Muscle of arm (tissue), 12 donors: ENCODE results near the gene HLF. TPM values are rescaled to one million over a fixed set of nuclear protein-coding genes. Genes with fewer than 3 reads are reported as not detected.

Experiments
- DNase-seq: peaks from one replicate; pipeline ENCODE4 v3.0.0-alpha.2; 2013
- polyA plus RNA-seq, 12 donors: library from polyadenylated mRNA; unstranded; fragments of 120-200 nt; gene quantifications; one replicate each; pipeline ENCODE4 v1.2.1, GENCODE V29; 2013; ENCODE audit not compliant: insufficient read length in 12 of 12

Gene HLF
- polyA plus RNA-seq, 12 donors: 3.4 to 16.3 (median 5.9) TPM; not detected in 1

DNA sequence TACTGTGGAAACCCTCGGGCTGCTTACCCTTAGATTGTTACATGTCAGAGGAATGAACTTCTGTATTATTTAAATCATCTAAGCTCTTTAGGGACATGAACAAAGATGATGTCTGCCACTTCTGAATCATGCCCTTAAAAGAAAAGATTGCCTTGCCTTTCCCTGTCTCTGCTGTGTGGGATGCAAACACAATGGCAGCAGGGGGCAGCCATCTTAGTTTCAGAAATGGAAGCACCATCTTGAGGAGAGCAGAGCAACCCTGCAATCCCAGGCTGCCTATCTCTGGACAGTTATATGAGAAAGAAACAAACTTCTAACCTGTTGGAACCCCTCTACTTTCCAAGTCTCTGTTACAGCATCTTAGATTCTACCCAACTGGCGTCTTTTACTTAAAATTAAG lies 16.7 kb upstream of the HLF start:
- DNase-seq: no peak

DNA sequence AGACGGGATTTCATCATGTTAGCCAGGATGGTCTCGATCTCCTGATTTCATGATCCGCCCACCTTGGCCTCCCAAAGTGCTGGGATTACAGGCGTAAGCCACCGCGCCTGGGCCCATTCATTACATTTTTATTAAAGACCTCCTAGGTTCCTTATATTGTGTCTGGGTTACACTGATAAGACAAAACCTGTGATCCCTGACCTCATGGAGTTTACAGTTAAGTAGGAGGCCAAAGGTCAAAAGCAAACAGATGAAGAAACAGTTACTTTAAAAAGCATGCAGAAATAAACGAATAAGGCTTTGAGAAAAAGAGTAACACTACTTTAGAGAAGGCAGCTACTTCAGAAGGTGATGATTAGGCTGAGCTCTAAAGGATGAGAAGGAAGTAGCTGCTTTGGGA lies 14.9 kb upstream of the HLF start:
- DNase-seq: no peak

DNA sequence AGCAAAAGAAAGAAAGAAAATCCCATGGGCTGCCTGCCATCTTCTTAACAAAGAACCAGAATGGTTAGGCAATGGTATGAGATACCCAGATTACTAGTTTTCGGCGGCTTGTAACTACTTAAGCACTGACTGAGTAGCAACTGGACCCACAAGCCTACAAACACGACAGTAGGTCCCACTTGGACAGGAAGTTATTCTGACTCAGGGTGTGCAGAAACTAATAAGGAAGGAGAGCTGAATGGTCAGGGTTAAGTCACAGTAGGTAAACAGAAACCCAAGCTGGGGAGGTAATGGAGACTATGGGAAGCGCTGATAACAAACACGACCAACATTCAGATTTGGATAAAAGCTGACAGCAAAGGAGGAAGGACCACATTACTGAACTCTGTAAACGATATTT lies 10.4 kb upstream of the HLF start:
- no peak for DNase-seq

DNA sequence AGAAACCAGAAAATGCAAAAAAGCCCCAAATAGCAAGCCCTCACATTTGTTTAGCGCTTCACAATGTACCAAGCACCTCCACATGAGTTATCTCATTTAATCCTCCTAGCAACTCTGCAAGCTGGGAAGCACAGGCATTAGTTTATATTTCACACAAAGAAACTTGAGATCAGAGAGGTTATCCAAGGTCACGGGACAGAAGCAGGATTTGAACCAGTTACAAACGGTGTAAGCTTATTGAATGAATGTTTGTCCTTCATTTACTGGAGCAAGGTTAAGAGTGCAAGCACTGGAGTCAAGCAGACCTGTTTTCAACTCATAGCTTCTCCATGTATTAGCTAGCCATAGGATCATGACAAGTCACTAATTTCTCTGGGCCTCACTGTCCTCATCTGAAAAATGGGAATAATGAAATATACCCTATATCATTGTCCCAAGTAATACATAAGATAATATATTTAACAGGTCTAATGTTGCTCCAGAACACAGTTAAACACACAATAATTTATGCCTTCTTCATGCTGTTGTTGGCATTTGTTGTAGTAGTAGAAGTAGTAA lies 6.1 kb upstream of the HLF start:
- no peak for DNase-seq

DNA sequence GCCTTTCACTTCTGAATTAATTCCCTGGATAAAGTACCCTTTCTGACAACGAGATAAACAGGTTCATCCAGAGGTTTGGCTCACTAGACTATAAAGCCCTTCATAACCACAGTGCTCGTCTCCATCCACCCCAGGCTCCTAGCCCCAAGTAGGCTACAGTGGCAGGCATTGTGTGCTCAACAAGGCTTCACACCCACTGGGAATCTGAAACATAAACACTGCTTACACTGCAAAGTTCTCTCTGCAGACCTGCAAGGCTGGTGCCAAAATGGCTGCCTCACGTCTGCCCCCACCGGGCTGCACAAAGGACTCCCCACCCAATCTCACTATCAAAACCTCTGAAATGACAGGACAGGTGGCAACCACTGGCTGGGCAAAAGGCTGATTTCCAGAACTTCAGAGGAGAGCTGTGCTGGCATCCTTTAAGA lies 5.1 kb upstream of the HLF start:
- DNase-seq: no peak

DNA sequence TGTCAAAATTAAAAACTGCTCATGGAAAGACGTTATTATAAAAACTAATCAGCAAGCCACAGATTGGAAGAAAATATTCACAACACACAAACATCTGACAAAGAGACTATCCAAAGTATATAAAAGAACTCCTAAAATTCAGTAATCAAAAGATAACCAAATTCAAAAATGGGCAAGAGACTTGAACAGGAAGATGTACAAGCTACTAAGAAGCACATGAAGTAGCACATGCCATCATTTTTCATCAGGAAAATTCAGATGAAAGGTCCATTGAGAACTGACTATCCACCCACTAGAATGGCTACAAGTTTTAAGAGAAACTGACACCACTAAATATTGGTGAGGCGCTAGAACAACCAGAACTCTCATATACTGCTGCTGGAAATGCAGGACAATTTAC lies 3.4 kb upstream of the HLF start:
- DNase-seq: no peak

DNA sequence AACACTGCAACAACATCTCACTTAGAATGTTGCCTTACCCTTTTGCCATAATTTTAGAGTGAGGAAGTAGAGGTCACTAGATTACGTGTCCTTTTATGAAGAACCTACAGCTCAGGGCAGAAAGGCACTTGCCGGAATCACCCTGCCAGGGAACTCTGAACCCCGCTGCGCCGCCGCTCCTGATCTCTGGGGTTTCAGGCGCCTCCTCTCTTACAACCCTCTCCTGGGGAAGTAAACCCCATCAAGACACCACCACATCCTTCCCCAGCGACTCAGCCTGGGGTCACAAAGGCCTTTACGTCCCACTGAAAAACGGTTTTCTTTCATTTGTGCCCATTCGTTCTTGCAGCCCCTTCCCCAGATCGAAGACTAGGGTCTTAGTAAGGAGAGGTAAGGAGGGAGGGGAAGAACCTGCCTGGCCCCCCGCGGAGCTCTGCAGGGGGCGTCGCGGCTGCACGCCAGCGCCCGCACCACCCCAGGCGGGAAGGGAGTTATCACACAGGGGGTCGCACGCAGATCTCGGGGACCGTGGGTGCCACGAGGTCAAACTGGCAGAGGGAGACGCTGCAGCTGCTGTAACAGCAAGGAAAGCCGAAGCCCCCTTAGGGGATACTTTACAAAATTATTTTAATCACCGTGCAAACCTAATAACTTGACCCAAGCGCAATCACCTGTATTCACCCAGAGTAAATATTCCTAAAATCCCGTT lies 1.0 kb upstream of the HLF start:
- DNase-seq: no peak

DNA sequence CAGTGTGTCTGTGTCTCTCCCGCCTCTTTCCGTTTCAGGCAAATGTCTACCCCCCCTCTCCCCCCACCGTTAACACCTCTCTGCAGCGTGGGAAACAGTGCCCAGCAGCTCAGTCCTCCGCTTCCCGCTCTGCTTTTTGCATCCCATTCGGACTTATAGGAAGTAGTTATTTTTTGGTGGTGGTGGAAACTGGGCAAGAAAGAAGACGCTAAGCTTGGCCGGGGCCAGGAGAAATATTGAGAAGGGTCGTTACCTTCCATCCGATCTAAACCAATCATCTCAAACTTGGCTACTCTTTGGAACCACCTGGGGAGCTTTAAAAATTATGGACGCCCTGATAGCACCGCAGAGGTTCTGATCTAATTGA lies 499 bp upstream of the HLF start:
- DNase-seq: no peak

DNA sequence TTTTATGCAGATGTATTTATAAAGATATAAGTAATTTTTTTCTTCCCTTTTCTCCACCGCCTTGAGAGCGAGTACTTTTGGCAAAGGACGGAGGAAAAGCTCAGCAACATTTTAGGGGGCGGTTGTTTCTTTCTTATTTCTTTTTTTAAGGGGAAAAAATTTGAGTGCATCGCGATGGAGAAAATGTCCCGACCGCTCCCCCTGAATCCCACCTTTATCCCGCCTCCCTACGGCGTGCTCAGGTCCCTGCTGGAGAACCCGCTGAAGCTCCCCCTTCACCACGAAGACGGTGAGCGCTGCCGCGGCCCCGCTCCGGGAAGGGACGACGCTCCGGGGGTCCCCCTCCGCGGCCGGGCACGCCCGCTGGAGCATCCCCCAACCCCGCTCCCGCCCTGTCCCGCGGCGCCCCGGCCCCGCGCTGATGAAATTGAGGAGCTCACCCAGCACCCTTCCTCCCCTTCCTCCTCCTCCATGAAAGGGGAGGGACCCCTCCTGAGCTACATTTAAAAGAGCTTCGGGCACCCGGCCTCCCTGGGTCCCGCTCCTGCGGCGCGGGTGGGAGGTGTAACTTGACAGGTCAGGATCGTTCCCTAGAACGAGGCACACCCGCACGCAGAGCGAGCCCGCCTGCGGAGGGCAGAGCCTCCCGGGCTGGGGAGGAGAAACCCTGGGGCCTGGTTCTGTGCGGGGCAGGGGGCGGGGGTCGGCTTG lies 706 bp downstream of the HLF start:
- no peak for DNase-seq

DNA sequence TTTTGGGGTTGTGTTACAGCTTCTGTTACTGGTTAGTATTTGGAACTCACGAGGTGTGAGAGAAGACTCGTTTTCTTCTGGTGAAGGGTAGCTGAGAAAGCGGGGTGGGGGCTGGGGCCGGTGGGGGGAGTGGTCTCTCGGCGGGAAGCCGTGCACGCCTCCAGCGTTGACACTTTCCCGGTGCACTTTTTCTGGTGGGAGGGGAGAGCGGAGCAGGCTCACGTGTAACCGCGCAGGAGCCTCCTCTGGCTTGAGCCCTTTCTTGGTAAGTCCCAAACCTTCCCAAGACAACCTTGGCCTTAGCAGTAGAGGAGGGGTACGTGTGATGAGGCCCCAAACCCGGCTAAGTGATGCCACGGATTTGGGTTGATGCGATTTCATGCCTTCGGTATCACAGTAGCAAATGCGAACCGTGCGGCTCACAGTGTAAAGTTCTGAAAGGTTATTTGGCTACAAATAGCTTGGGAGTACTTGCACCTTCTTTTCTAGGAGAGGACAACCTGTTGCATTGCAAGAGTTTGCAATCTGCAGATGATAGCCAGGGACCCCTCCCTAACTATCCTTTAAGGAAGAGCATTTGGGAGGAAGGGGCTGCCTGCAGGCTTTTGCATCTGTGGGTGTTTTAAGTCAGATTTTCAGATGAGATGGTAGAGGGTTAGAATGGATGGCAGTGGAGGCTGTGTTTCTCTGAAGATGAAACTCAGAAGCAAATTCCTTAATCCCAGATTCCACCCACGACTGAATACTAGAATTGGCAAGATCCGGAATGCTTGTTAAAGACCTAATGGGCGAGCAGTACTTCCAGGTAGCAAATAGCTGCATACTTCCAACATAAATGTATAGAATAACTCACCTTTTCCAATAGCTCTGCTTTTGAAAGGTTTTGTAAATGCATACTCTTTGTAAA lies 1.5 kb downstream of the HLF start:
- DNase-seq: no peak

DNA sequence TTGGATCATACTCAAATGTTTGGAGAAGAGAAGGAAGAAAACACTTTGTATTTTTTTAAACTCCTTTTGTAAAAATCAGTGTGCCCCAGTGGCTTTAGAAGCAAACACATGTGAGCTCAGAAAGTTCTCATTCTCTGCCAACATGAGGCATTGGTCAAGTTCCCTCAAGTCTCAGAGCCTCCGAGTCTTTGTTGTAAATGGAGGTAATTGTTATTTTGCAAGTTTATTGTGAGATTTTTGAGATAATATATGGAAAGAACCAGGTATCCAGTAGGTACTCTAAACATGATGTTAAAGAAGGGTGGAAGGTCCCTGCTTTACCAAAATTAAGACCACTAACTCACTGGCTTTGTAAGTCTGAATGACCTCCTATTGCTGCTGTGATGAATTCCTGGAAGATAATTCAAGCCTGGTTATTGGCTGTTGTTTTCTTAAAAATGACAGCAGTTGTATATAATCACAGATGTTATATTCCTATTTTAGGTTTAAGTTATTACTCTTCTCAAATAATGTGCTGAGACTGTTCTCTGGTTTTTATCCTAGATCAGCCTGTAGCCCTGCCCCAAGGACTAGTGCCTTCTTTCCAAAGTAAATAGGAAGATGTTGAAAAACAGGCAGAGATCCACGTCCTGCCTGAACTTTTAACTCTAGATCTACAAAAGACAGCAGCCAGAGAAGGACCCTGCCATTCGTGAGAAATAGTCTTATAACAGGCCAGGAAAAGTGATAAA lies 2.4 kb downstream of the HLF start:
- DNase-seq: no peak

DNA sequence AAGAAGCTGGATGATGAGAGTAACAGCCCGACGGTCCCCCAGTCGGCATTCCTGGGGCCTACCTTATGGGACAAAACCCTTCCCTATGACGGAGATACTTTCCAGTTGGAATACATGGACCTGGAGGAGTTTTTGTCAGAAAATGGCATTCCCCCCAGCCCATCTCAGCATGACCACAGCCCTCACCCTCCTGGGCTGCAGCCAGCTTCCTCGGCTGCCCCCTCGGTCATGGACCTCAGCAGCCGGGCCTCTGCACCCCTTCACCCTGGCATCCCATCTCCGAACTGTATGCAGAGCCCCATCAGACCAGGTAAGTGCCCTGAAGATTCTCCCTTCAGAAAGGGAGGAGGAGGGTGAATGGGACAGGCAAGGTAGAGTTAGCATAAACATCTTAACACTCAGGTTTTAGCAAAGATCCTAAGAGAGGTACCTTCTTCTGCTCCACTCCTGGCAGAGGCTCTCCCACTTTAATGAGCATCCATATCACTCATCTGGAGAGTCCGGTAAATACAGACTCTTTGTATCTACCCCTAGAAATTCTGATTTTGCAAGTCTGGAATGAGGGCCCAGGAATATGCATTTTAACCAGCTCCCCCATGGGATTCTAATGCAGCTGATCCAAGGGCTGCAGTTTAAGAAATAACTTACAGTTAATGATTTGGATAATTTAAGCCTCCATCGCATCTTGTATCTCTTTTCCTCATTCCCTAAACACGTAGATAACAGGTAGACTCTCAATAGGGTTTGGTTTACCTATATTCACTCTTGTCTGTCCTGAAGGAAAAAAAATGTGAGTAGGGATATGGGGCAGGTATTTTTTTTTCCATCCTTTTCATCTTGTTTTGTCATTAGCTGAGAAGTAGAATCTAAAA lies 3.3 kb downstream of the HLF start:
- DNase-seq: no peak

DNA sequence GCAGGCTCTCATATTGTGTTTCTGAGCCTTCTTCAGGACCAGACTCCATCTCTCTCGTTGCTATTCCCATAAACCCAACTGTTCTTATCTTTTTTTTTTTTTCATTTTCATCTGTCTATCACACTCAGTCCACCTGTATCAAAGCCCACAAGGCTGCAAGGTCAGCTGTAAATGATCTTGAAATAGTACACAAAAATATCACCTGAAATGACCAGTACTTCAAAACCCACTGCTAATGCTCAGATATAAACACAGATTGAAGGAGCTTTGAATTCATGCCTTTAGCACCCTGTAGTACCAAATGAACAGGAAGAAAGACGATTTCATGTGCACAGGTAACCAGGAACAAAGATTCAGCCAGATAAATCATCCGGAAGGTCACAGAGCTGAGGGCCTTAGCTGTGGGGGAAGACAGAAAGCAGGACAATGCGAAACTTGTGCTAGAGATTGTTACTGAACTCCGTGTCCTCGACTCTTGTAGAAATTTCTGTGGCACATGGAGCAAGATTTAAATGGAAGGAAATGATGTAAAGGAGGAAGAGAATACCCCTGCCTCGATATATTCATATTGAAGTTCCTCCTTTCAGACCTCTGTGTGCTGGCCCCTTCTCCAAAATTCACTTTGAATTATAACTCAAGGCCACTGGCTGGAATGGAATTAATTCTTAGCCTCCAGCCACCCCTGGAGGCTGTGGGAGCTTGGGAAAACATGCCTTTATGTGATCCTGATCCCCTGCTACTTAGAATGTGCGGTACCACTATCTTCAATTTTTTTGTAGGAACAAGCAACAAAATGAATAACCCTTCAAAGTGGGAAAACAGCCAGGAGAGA lies 4.1 kb downstream of the HLF start:
- DNase-seq: no peak

DNA sequence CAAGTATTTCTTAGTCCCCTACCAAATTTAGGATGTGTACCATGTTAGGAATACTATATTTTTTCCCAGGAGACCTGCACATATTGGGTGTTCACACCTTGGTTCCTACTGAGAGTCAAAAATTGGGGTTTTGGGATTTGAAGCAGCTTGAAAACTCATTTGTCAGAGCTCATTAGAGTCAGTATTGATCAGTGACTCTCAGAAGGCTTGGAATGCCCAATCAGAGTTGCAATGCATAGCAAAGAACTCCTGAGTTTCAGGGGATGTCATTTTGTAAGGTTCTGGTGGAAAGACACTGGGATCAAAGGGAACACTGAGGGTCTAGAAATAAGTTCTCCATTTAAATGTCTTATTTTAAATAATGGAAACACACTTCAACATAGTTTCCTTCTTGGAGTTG lies 5.1 kb downstream of the HLF start:
- DNase-seq: no peak

DNA sequence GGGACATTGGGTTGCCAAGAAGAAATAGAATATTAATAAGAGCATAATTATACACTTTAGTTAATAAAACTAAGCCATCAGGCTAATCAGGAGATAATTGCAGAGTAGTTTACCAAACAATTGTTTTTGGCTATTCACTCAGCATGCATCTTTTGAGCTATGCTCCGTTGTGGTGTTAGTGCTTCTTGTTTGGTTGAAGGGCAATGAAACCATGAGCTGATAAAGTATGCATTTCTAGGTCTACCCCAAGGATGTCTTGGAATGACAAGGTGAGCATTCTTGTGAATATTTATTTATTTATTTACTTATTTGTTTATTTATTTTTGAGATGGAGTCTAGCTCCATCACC lies 6.4 kb downstream of the HLF start:
- DNase-seq: no peak

DNA sequence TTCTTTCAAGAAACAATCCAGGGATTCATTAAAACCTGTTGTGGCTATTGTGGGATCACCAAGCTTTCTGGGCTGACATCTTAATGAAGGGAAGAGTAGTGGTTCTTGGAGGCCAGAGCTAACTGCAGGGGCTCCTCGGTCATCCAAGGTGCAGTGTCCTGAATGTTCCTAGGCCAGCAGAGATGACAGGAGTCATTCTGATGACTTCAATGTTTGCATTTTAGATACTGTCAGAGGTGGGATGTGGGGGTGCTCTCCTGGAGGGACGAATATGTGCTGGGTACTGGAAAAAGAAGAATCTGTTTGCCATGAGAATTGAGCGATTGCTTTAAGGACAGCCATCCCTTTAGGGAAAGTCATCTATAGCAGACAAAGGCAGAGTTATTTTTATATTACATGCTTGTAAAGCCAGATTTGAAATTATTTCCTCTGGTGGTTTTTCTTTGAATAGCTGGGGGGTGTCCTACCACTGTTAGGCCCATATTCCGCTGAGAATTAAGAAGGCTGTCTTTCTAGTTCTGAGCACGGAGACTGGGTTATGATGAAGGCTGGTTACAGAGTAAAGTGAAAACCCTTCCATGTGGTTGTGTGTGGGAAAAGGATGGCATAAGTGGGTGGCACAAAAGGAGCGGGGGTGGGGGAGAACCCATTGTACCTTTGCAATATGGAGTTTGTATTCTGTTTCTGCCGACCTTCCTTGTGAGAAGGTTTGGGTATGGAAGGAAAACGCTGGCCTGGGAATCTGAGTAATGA lies 7.4 kb downstream of the HLF start:
- no peak for DNase-seq

DNA sequence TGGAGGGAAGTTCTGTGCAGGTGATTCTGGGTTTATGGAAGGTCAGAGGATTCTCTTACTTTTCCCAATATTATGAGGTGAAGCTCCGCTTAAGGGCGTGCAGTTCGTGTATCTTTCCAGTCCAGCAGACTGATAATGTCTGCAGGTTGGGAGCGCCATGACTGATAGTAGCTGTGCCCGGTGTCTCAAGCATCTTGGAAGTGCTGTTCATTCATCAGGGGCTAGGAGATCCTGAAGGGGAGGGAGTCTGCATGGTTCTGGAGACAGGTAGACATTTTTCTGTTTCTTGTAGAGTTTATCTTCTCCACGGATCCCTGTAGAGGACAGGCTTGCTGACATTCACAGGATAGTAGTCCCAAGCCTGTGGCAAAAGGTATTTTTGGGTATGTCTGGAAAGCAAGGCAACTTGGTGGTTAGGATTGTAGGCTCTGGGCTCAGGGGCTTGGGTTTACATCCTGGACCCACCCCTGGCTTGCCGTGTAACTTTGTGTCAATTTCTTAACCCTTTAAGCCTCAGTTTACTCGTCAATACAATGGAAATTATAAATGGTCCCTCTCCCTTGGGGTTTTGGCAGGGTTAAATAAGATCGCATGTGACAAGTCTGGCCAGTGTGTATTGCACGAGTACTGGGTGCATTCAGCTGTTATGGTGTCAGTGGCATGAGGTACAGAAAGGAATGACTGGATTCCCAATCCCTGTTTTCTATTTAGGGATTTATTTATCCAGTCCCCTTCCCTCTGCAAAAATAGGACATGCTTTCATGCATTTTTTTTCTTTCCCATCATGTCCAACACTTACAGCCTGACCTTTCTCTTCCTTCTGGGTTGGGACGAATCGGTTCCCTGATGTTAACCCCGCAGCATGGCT lies 8.2 kb downstream of the HLF start:
- DNase-seq: no peak
